ENCODE data around the gene CGB8. TPM values are rescaled to one million over a fixed set of nuclear protein-coding genes. Genes with fewer than 3 reads are reported as not detected.

The CGB8 gene
- polyA plus RNA-seq, 1 donor (not counting 4 experiments of a cell fraction or from before 2014, with no cell fraction given) = not detected

DNA sequence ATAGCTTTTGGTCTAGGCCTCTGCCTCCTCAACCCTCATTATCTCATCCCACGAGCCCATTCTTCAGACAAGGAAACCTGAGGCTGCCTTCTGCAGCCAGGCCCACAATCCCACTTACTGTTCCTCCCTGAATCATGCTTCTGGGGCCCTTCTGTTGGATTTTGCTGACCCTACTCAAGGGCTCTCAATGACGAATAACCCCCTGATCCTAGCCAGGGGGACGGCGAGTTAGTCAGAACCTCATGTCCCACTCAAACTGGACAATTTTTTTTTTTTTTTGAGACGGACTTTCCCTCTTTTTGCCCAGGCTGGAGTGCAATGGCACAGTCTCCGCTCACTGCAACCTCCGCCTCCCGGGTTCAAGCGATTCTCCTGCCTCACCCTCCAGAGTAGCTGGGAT lies 26.8 kb downstream of the CGB8 start:
- dilution Hi-C loops (cut with MboI; ENCODE audit: extremely low pct_ligation_motif_present, low sequenced_read_pairs) = no loop called here
- no peak overlapping the region for H2AFZ ChIP-seq (ENCODE audit: control insufficient read depth, low read length)
- no peaks in the 10 kb centered on the region for H3K9me3 ChIP-seq (ENCODE audit: control insufficient read depth, low read depth, low read length)
- TF ChIP-seq, protein P1, sequence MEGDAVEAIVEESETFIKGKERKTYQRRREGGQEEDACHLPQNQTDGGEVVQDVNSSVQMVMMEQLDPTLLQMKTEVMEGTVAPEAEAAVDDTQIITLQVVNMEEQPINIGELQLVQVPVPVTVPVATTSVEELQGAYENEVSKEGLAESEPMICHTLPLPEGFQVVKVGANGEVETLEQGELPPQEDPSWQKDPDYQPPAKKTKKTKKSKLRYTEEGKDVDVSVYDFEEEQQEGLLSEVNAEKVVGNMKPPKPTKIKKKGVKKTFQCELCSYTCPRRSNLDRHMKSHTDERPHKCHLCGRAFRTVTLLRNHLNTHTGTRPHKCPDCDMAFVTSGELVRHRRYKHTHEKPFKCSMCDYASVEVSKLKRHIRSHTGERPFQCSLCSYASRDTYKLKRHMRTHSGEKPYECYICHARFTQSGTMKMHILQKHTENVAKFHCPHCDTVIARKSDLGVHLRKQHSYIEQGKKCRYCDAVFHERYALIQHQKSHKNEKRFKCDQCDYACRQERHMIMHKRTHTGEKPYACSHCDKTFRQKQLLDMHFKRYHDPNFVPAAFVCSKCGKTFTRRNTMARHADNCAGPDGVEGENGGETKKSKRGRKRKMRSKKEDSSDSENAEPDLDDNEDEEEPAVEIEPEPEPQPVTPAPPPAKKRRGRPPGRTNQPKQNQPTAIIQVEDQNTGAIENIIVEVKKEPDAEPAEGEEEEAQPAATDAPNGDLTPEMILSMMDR (optimal IDR thresholded peaks at IDR 0.05 in 1 of 3, IDR thresholded peaks at IDR 0.05 in 1 of 3, conservative IDR thresholded peaks at IDR 0.05 in 1 of 3; ENCODE audit: extremely low read depth in 1 of 3, insufficient read depth in 2 of 3, low read length in 3 of 3) = no peak
- no peak for TF ChIP-seq EZH2 (IDR thresholded peaks at IDR 0.05; ENCODE audit: low read length)
- peaks cover 11% of the 10 kb centered on the region for H3K27me3 ChIP-seq (ENCODE audit: control insufficient read depth, extremely low read depth, insufficient read depth, low read length)
- H3K4me3 ChIP-seq (ENCODE audit: control insufficient read depth in 2 of 3, extremely low read depth in 1 of 3, insufficient read depth in 2 of 3, low read depth in 1 of 3, low read length in 3 of 3) = no peak overlapping the region
- H4K20me1 ChIP-seq (ENCODE audit: control insufficient read depth, extremely low read depth, insufficient read depth, low read length) = no peaks in the 10 kb centered on the region
- H3K9ac ChIP-seq (ENCODE audit: control insufficient read depth, extremely low read depth, insufficient read depth, low read length) = no peak overlapping the region
- no peak overlapping the region for H3K27ac ChIP-seq (ENCODE audit: control insufficient read depth, insufficient read depth, low read length)
- no peak for DNase-seq (ENCODE audit: low read depth, low spot score)
- H3K36me3 ChIP-seq (ENCODE audit: control insufficient read depth in 2 of 2, extremely low read depth in 1 of 2, insufficient read depth in 2 of 2, low read length in 2 of 2) = no peaks in the 10 kb centered on the region
- no peaks in the 10 kb centered on the region for H3K9me1 ChIP-seq (ENCODE audit: control insufficient read depth, extremely low read depth, insufficient read depth, low read length)
- no peaks in the 10 kb centered on the region for H3K79me2 ChIP-seq (ENCODE audit: control insufficient read depth, insufficient read depth, low read length)
- FAIRE-seq = no peak
- H3K4me1 ChIP-seq (ENCODE audit: control insufficient read depth, extremely low read depth, insufficient read depth, low read length) = peaks cover 18% of the 10 kb centered on the region
- no peak overlapping the region for H3K4me2 ChIP-seq (ENCODE audit: control insufficient read depth, extremely low read depth, insufficient read depth, low read depth, low read length)

DNA sequence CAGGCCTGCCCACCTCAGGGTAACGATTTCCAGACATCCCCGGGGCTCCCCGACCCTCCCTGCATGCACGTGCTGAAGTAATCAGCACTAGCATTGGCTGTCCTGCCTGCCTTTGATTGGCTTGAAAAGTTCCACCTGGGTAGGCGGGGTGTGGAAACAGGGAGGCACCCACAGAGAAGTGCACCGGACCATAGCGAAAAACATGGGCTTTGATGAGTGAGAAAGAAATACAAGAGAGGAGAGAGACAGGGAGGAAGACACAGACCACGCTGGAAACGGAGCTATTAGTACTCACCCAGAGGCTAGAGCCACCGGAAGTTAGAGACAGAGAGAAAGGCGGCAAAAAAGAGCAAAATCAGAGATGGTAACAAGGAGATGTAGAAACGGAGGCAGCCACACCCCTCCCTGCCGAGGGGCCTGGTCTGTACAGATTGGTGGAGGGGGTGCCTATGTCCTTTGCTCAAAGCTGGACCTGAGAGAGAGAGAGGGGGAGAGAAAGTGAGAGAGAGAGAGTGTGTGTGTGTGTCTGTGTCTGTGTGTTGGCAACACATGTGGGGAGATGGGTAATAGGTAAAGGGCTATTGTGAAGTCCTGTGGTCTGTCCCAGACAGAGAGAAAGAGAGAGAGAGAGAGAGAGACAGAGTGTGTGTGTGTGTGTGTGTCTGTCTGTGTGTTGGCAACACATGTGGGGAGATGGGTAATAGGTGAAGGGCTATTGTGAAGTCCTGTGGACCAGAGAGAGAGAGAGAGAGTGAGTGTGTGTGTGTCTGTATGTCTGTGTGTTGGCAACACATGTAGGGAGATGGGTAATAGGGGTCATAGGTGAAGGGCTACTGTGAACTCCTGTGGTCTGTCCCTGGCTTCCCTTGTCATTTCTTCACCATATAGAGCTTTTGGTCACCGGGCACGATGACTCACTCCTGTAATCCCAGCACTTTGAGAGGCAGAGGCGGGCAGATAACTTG lies 27.7 kb downstream of the CGB8 start:
- H4K20me1 ChIP-seq (ENCODE audit: control insufficient read depth, extremely low read depth, insufficient read depth, low read length) = no peaks in the 10 kb centered on the region
- dilution Hi-C loops (cut with MboI; ENCODE audit: extremely low pct_ligation_motif_present, low sequenced_read_pairs) = no loop called here
- H3K9me1 ChIP-seq (ENCODE audit: control insufficient read depth, extremely low read depth, insufficient read depth, low read length) = no peaks in the 10 kb centered on the region
- H3K9ac ChIP-seq (ENCODE audit: control insufficient read depth, extremely low read depth, insufficient read depth, low read length) = no peak overlapping the region
- H3K79me2 ChIP-seq (ENCODE audit: control insufficient read depth, insufficient read depth, low read length) = no peaks in the 10 kb centered on the region
- H3K27me3 ChIP-seq (ENCODE audit: control insufficient read depth, extremely low read depth, insufficient read depth, low read length) = peaks cover 11% of the 10 kb centered on the region
- no peak overlapping the region for H3K4me2 ChIP-seq (ENCODE audit: control insufficient read depth, extremely low read depth, insufficient read depth, low read depth, low read length)
- H3K9me3 ChIP-seq (ENCODE audit: control insufficient read depth, low read depth, low read length) = no peaks in the 10 kb centered on the region
- no peak overlapping the region for H3K4me3 ChIP-seq (ENCODE audit: control insufficient read depth in 2 of 3, extremely low read depth in 1 of 3, insufficient read depth in 2 of 3, low read depth in 1 of 3, low read length in 3 of 3)
- TF ChIP-seq, protein P1 (optimal IDR thresholded peaks at IDR 0.05 in 1 of 3, IDR thresholded peaks at IDR 0.05 in 1 of 3, conservative IDR thresholded peaks at IDR 0.05 in 1 of 3; ENCODE audit: extremely low read depth in 1 of 3, insufficient read depth in 2 of 3, low read length in 3 of 3) = no peak
- no peak for TF ChIP-seq EZH2 (IDR thresholded peaks at IDR 0.05; ENCODE audit: low read length)
- H3K4me1 ChIP-seq (ENCODE audit: control insufficient read depth, extremely low read depth, insufficient read depth, low read length) = peaks cover 18% of the 10 kb centered on the region
- peaks cover 0 to under 1% of the 10 kb centered on the region in 2 experiments for H3K36me3 ChIP-seq (ENCODE audit: control insufficient read depth in 2 of 2, extremely low read depth in 1 of 2, insufficient read depth in 2 of 2, low read length in 2 of 2)
- FAIRE-seq (no peak), DNase-seq (ENCODE audit: low read depth, low spot score) (no peak)
- no peak overlapping the region for H3K27ac ChIP-seq (ENCODE audit: control insufficient read depth, insufficient read depth, low read length)
- no peak overlapping the region for H2AFZ ChIP-seq (ENCODE audit: control insufficient read depth, low read length)

All from keratinocyte (primary cell).